ENCODE data around the gene USP12.

Gene USP12

DNA sequence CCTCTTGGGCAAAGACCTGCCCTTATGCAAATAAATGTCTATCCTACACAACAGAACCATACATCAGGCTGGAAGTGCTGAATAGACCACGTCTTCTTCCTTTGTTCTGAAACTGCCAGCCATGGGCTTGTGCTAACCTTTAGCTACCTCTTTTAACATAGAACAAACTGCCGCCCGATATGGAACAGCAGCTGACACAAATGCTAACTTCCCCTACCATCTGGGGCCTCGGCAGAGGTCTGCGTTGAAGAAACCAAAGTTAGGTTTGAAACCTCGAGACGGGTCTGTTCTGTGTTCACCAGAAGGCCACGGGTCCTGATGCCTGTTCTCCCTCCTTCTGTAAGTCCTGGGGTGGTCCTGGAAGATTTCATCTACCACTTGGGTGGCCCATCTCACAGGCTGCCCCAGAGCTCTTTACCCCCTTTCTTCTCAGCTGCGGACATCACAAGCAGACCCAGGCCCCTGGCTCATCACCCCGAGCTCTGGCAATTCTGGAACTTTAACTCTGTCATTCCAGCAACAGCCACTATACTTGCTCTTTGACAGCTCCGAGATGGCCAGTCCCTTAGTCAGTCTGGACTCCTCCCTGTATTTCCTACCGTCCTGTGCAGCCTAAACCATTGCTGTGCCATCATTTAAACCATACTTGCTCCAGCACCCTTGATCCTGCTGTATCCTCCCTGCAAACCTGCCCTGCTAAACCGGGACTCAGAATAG lies 146.7 kb downstream of the USP12 start:
- no peak overlapping the region for H3K27ac ChIP-seq (replicated peaks)
- no peak for TF ChIP-seq REST (IDR thresholded peaks at IDR 0.05; ENCODE audit: insufficient replicate concordance, low read depth)
- no peak for TF ChIP-seq SPI1 (IDR thresholded peaks at IDR 0.05; ENCODE audit: borderline replicate concordance, low read depth)
- no peak for TF ChIP-seq GABPA (IDR thresholded peaks at IDR 0.05; ENCODE audit: low read depth)
- no peak for TF ChIP-seq CTCF (IDR thresholded peaks at IDR 0.05; ENCODE audit: insufficient read depth, low read length)
- no peak for TF ChIP-seq POLR2AphosphoS5 (IDR thresholded peaks at IDR 0.05; ENCODE audit: low read depth)
- peak in 1 of 2 experiments; percentile 22 for DNase-seq (ENCODE audit: low read depth in 1 of 2, low spot score in 1 of 2)
- H3K4me3 ChIP-seq (replicated peaks; ENCODE audit: insufficient read depth, low read length) = no peak overlapping the region
- H3K27me3 ChIP-seq (ENCODE audit: insufficient read depth, poor library complexity, severe bottlenecking) = peaks cover 3% of the 10 kb centered on the region

- H3K27ac ChIP-seq (replicated peaks) = no peak overlapping the region
- DNase-seq (ENCODE audit: low read depth in 1 of 2, low spot score in 1 of 2) = no peak
- TF ChIP-seq GABPA (IDR thresholded peaks at IDR 0.05; ENCODE audit: low read depth) = no peak
- no peak for TF ChIP-seq SPI1 (IDR thresholded peaks at IDR 0.05; ENCODE audit: borderline replicate concordance, low read depth)
- no peak for TF ChIP-seq POLR2AphosphoS5 (IDR thresholded peaks at IDR 0.05; ENCODE audit: low read depth)
- no peak for TF ChIP-seq REST (IDR thresholded peaks at IDR 0.05; ENCODE audit: insufficient replicate concordance, low read depth)
- H3K4me3 ChIP-seq (replicated peaks; ENCODE audit: insufficient read depth, low read length) = no peak overlapping the region
- no peaks in the 10 kb centered on the region for H3K27me3 ChIP-seq (ENCODE audit: insufficient read depth, poor library complexity, severe bottlenecking)
Observed at GRCh38 chr13:27024074-27024461, 147.5 kb downstream of the USP12 start.

DNA sequence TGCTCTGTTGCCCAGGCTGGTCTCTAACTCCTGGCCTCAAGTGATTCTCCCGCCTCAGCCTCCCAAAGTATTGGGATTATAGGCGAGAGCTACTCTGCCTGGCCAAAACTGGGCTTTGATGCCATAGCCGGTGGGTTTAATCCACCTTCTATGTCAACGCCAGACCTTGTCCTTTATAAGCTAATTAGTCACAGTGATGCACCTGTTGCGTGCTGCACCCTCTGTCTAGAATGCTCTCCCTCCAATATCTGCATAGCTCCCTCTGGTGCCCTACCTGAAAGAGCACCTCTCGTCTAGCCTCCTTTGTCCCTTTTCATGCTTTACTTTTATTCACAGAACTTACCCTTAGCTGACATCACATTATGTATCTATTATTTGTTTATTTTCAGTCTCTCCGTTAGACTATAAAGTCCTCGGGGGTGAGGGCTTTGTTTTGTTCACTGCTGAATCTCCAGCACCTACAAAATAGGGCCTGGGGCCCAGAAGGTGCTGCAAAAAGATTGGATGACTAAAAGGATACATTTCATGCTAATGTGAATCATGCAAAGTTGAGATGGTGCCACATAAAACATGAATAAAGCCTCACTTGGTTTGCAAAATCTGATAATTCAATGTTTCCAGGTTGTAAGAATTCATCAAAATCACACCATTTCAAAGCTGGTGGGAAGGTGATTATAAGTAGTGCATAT lies 148.1 kb downstream of the USP12 start:
- TF ChIP-seq REST (IDR thresholded peaks at IDR 0.05; ENCODE audit: insufficient replicate concordance, low read depth) (no peak), SPI1 (IDR thresholded peaks at IDR 0.05; ENCODE audit: borderline replicate concordance, low read depth) (no peak), POLR2AphosphoS5 (IDR thresholded peaks at IDR 0.05; ENCODE audit: low read depth) (no peak), GABPA (IDR thresholded peaks at IDR 0.05; ENCODE audit: low read depth) (no peak), CTCF (IDR thresholded peaks at IDR 0.05; ENCODE audit: insufficient read depth, low read length) (no peak)
- H3K27me3 ChIP-seq (ENCODE audit: insufficient read depth, poor library complexity, severe bottlenecking) = no peaks in the 10 kb centered on the region
- no peak for DNase-seq (ENCODE audit: low read depth in 1 of 2, low spot score in 1 of 2)
- H3K4me3 ChIP-seq (replicated peaks; ENCODE audit: insufficient read depth, low read length) = no peak overlapping the region
- H3K27ac ChIP-seq (replicated peaks) = no peak overlapping the region

All from HL-60 (cell line).